Neural progenitor cell (in vitro differentiated cells): ENCODE data around the gene SAMD4A.

Experiments used
- EZH2 ChIP-seq: fragments of 200-600 bp; sonication (generic); IDR thresholded peaks from 2 replicates; pipeline ENCODE4 v1.6.1; 2017; ENCODE audit warnings: antibody characterized with exemption, mild to moderate bottlenecking, moderate library complexity
- TF ChIP-seq, protein P1 (sequence below): fragments of 200-600 bp; sonication (generic); IDR thresholded peaks from 2 replicates; pipeline ENCODE4 v1.5.1; 2017; ENCODE audit warnings: antibody characterized with exemption, mild to moderate bottlenecking

DNA sequence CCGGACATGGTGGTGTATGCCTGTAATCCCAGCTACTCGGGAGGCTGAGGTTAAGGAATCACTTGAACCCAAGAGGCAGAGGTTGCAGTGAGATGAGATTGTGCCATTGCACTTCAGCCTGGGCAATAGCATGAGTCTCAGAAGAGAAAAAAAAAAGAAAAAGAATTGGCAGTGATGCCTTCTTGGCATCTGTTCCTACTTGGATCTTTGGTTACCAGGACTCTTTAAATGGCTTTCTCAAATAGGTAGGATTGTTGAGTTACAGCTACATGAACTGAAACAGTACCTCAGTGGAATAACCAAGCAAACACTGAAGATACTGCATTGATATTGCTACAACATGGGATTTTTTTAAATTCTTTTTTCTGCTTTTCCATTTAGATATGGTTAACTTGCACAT is 136.8 kb downstream of the SAMD4A start:
- TF ChIP-seq, protein P1, sequence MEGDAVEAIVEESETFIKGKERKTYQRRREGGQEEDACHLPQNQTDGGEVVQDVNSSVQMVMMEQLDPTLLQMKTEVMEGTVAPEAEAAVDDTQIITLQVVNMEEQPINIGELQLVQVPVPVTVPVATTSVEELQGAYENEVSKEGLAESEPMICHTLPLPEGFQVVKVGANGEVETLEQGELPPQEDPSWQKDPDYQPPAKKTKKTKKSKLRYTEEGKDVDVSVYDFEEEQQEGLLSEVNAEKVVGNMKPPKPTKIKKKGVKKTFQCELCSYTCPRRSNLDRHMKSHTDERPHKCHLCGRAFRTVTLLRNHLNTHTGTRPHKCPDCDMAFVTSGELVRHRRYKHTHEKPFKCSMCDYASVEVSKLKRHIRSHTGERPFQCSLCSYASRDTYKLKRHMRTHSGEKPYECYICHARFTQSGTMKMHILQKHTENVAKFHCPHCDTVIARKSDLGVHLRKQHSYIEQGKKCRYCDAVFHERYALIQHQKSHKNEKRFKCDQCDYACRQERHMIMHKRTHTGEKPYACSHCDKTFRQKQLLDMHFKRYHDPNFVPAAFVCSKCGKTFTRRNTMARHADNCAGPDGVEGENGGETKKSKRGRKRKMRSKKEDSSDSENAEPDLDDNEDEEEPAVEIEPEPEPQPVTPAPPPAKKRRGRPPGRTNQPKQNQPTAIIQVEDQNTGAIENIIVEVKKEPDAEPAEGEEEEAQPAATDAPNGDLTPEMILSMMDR, result no peak
- TF ChIP-seq EZH2, result no peak
